ENCODE measurements around the gene NPRL2.
A peak's percentile ranks its signal among the peaks of the same experiment; 100 is the strongest.

Gene NPRL2

GRCh38 chr3:50369012-50369670 is 18.6 kb upstream of the NPRL2 start:
- H3K9me2 ChIP-seq (ENCODE audit: low read depth, low read length), result no peaks in the 10 kb centered on the region
- H4K20me1 ChIP-seq (ENCODE audit: insufficient read depth, low read length), result no peaks in the 10 kb centered on the region
- no peak overlapping the region for H3K4me3 ChIP-seq (ENCODE audit: low read depth, low read length, poor library complexity, severe bottlenecking)
- H2AFZ ChIP-seq (ENCODE audit: low read length), result no peak overlapping the region
- peaks cover 11% of the 10 kb centered on the region for H3K4me1 ChIP-seq (ENCODE audit: insufficient read depth, low read length, severe bottlenecking)
- no peak overlapping the region for H3K9ac ChIP-seq (ENCODE audit: low read length)
- no peaks in the 10 kb centered on the region for H3K36me3 ChIP-seq (ENCODE audit: insufficient read depth, low read length)
- H3K4me2 ChIP-seq (ENCODE audit: low read length), result no peak overlapping the region
- no peaks in the 10 kb centered on the region for H3K9me3 ChIP-seq (ENCODE audit: low read length)
- no peak overlapping the region for H3K27ac ChIP-seq (ENCODE audit: low read depth, low read length, poor library complexity, severe bottlenecking)
- H3F3A ChIP-seq (ENCODE audit: insufficient read depth, low read length), result no peaks in the 10 kb centered on the region
- H3K79me2 ChIP-seq (ENCODE audit: insufficient read depth, low read length), result no peaks in the 10 kb centered on the region
- TF ChIP-seq, protein P1, sequence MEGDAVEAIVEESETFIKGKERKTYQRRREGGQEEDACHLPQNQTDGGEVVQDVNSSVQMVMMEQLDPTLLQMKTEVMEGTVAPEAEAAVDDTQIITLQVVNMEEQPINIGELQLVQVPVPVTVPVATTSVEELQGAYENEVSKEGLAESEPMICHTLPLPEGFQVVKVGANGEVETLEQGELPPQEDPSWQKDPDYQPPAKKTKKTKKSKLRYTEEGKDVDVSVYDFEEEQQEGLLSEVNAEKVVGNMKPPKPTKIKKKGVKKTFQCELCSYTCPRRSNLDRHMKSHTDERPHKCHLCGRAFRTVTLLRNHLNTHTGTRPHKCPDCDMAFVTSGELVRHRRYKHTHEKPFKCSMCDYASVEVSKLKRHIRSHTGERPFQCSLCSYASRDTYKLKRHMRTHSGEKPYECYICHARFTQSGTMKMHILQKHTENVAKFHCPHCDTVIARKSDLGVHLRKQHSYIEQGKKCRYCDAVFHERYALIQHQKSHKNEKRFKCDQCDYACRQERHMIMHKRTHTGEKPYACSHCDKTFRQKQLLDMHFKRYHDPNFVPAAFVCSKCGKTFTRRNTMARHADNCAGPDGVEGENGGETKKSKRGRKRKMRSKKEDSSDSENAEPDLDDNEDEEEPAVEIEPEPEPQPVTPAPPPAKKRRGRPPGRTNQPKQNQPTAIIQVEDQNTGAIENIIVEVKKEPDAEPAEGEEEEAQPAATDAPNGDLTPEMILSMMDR (IDR thresholded peaks at IDR 0.05; ENCODE audit: low read length), result no peak
- no peak for TF ChIP-seq EZH2 (IDR thresholded peaks at IDR 0.05; ENCODE audit: borderline replicate concordance, low read length)
- peaks cover 11% of the 10 kb centered on the region for H3K27me3 ChIP-seq (ENCODE audit: insufficient read depth, low read length)

- H4K20me1 ChIP-seq (ENCODE audit: insufficient read depth, low read length), result no peaks in the 10 kb centered on the region
- TF ChIP-seq, protein P1 (IDR thresholded peaks at IDR 0.05; ENCODE audit: low read length), result no peak
- no peaks in the 10 kb centered on the region for H3K79me2 ChIP-seq (ENCODE audit: insufficient read depth, low read length)
- H2AFZ ChIP-seq (ENCODE audit: low read length), result no peak overlapping the region
- H3F3A ChIP-seq (ENCODE audit: insufficient read depth, low read length), result no peaks in the 10 kb centered on the region
- H3K9me2 ChIP-seq (ENCODE audit: low read depth, low read length), result no peaks in the 10 kb centered on the region
- H3K9me3 ChIP-seq (ENCODE audit: low read length), result no peaks in the 10 kb centered on the region
- no peaks in the 10 kb centered on the region for H3K36me3 ChIP-seq (ENCODE audit: insufficient read depth, low read length)
- H3K4me2 ChIP-seq (ENCODE audit: low read length), result peak overlapping the region; percentile 97
- peaks cover 11% of the 10 kb centered on the region for H3K4me1 ChIP-seq (ENCODE audit: insufficient read depth, low read length, severe bottlenecking)
- H3K27me3 ChIP-seq (ENCODE audit: insufficient read depth, low read length), result peaks cover 8% of the 10 kb centered on the region
- peak overlapping the region; percentile 69 for H3K9ac ChIP-seq (ENCODE audit: low read length)
- no peak overlapping the region for H3K27ac ChIP-seq (ENCODE audit: low read depth, low read length, poor library complexity, severe bottlenecking)
- peak overlapping the region; percentile 66 for H3K4me3 ChIP-seq (ENCODE audit: low read depth, low read length, poor library complexity, severe bottlenecking)
Measured at GRCh38 chr3:50365842-50366220, 15.3 kb upstream of the NPRL2 start.

- H3K36me3 ChIP-seq (ENCODE audit: insufficient read depth, low read length), result no peaks in the 10 kb centered on the region
- no peaks in the 10 kb centered on the region for H3K79me2 ChIP-seq (ENCODE audit: insufficient read depth, low read length)
- H3F3A ChIP-seq (ENCODE audit: insufficient read depth, low read length), result no peaks in the 10 kb centered on the region
- peaks cover 6% of the 10 kb centered on the region for H3K27me3 ChIP-seq (ENCODE audit: insufficient read depth, low read length)
- peaks cover 11% of the 10 kb centered on the region for H3K4me1 ChIP-seq (ENCODE audit: insufficient read depth, low read length, severe bottlenecking)
- H3K9me3 ChIP-seq (ENCODE audit: low read length), result no peaks in the 10 kb centered on the region
- H4K20me1 ChIP-seq (ENCODE audit: insufficient read depth, low read length), result no peaks in the 10 kb centered on the region
- no peaks in the 10 kb centered on the region for H3K9me2 ChIP-seq (ENCODE audit: low read depth, low read length)
- H3K9ac ChIP-seq (ENCODE audit: low read length), result peak overlapping the region; percentile 69
- no peak overlapping the region for H3K27ac ChIP-seq (ENCODE audit: low read depth, low read length, poor library complexity, severe bottlenecking)
- peak overlapping the region; percentile 97 for H3K4me2 ChIP-seq (ENCODE audit: low read length)
- TF ChIP-seq, protein P1 (IDR thresholded peaks at IDR 0.05; ENCODE audit: low read length), result peak; percentile 18; the same call in 1 of the 2 replicates
- TF ChIP-seq EZH2 (IDR thresholded peaks at IDR 0.05; ENCODE audit: borderline replicate concordance, low read length), result no peak
- no peak overlapping the region for H2AFZ ChIP-seq (ENCODE audit: low read length)
- peak overlapping the region; percentile 66 for H3K4me3 ChIP-seq (ENCODE audit: low read depth, low read length, poor library complexity, severe bottlenecking)
Measured at GRCh38 chr3:50365080-50365841, 14.7 kb upstream of the NPRL2 start.

Measured in OCI-LY1 (cell line).